ENCODE measurements around the gene SLC35F1. TPM values are rescaled to one million over a fixed set of nuclear protein-coding genes. Genes with fewer than 3 reads are reported as not detected.

SLC35F1 gene
- total and polyA plus RNA-seq, 2 experiments from 2014 or later = 0.04 to 0.43 TPM

- DNase-seq (ENCODE audit: low spot score) = no peak
- Histone ChIP-seq H3K27ac (no peak overlapping the region), H3K36me3 (replicated peaks; ENCODE audit: insufficient read depth, low read depth) (no peaks in the 10 kb centered on the region), H3K4me3 (no peak overlapping the region), H2AFZ (no peak overlapping the region), H3K9me3 (ENCODE audit: low read depth) (no peaks in the 10 kb centered on the region), H3K4me2 (no peak overlapping the region), H3K9me2 (replicated peaks; ENCODE audit: insufficient read depth) (no peaks in the 10 kb centered on the region), H3K4me1 (ENCODE audit: insufficient read depth) (no peaks in the 10 kb centered on the region), H3K27me3 (no peaks in the 10 kb centered on the region), H4K20me1 (ENCODE audit: insufficient read depth, poor library complexity, severe bottlenecking) (no peaks in the 10 kb centered on the region), H3K79me2 (no peaks in the 10 kb centered on the region)
- WGBS (ENCODE audit: low lambda C conversion rate, missing lambda C conversion rate) = 88% methylated on average over 3 of the region's 3 CpGs
- TF ChIP-seq EZH2 (IDR thresholded peaks at IDR 0.05; ENCODE audit: borderline replicate concordance) (no peak), EZH2phosphoT487 (IDR thresholded peaks at IDR 0.05; ENCODE audit: low read depth, severe bottlenecking, unreplicated experiment) (no peak), CTCF (IDR thresholded peaks at IDR 0.05; ENCODE audit: poor library complexity) (no peak)
Measured at GRCh38 chr6:118228886-118229285, 321.8 kb downstream of the SLC35F1 start.

GRCh38 chr6:118240878-118241528 lies 333.9 kb downstream of the SLC35F1 start:
- Histone ChIP-seq H3K9me2 (replicated peaks; ENCODE audit: insufficient read depth) (no peaks in the 10 kb centered on the region), H3K9me3 (ENCODE audit: low read depth) (no peaks in the 10 kb centered on the region), H3K36me3 (replicated peaks; ENCODE audit: insufficient read depth, low read depth) (no peaks in the 10 kb centered on the region), H3K4me2 (no peak overlapping the region), H3K27me3 (no peaks in the 10 kb centered on the region), H4K20me1 (ENCODE audit: insufficient read depth, poor library complexity, severe bottlenecking) (no peaks in the 10 kb centered on the region), H3K27ac (no peak overlapping the region), H3K4me1 (ENCODE audit: insufficient read depth) (no peaks in the 10 kb centered on the region), H3K4me3 (no peak overlapping the region), H3K79me2 (no peaks in the 10 kb centered on the region), H2AFZ (no peak overlapping the region)
- 94% methylated on average over 1 of the region's 1 CpG for WGBS (ENCODE audit: low lambda C conversion rate, missing lambda C conversion rate)
- no peak for DNase-seq (ENCODE audit: low spot score)
- no peak for TF ChIP-seq EZH2 (IDR thresholded peaks at IDR 0.05; ENCODE audit: borderline replicate concordance)
- TF ChIP-seq CTCF (IDR thresholded peaks at IDR 0.05; ENCODE audit: poor library complexity) = no peak
- TF ChIP-seq EZH2phosphoT487 (IDR thresholded peaks at IDR 0.05; ENCODE audit: low read depth, severe bottlenecking, unreplicated experiment) = no peak

- DNase-seq (ENCODE audit: low spot score) = no peak
- Histone ChIP-seq H4K20me1 (ENCODE audit: insufficient read depth, poor library complexity, severe bottlenecking) (no peaks in the 10 kb centered on the region), H3K4me2 (no peak overlapping the region), H3K9me2 (replicated peaks; ENCODE audit: insufficient read depth) (no peaks in the 10 kb centered on the region), H3K27ac (no peak overlapping the region), H3K79me2 (no peaks in the 10 kb centered on the region), H3K4me3 (no peak overlapping the region), H3K4me1 (ENCODE audit: insufficient read depth) (no peaks in the 10 kb centered on the region), H3K27me3 (no peaks in the 10 kb centered on the region), H2AFZ (no peak overlapping the region), H3K36me3 (replicated peaks; ENCODE audit: insufficient read depth, low read depth) (no peaks in the 10 kb centered on the region), H3K9me3 (ENCODE audit: low read depth) (no peaks in the 10 kb centered on the region)
- TF ChIP-seq EZH2 (IDR thresholded peaks at IDR 0.05; ENCODE audit: borderline replicate concordance) = no peak
- TF ChIP-seq EZH2phosphoT487 (IDR thresholded peaks at IDR 0.05; ENCODE audit: low read depth, severe bottlenecking, unreplicated experiment) = no peak
- TF ChIP-seq CTCF (IDR thresholded peaks at IDR 0.05; ENCODE audit: poor library complexity) = no peak
- 88% methylated on average over 5 of the region's 5 CpGs for WGBS (ENCODE audit: low lambda C conversion rate, missing lambda C conversion rate)
Measured at GRCh38 chr6:118246406-118246805, 339.3 kb downstream of the SLC35F1 start.

Data from hepatocyte (in vitro differentiated cells).